Measurements from ENCODE around the gene ARMC12.

The ARMC12 gene

GRCh38 chr6:35750557-35750956, 13.7 kb downstream of the ARMC12 start:
- TF ChIP-seq CTCF (IDR thresholded peaks at IDR 0.05; ENCODE audit: insufficient read depth, missing control alignments), result no peak
- FAIRE-seq (no peak), DNase-seq (ENCODE audit: insufficient read length, low spot score) (no peak)

- TF ChIP-seq CTCF (IDR thresholded peaks at IDR 0.05; ENCODE audit: insufficient read depth, missing control alignments), result no peak
- FAIRE-seq (no peak), DNase-seq (ENCODE audit: insufficient read length, low spot score) (no peak)
These were observed 14.8 kb downstream of the ARMC12 start for GRCh38 chr6:35751594-35751993.

- TF ChIP-seq CTCF (IDR thresholded peaks at IDR 0.05; ENCODE audit: insufficient read depth, missing control alignments), result no peak
- FAIRE-seq, result no peak
These were observed 15.5 kb downstream of the ARMC12 start for GRCh38 chr6:35752330-35752729.

GRCh38 chr6:35754452-35755277, 17.8 kb downstream of the ARMC12 start:
- no peak for DNase-seq (ENCODE audit: insufficient read length, low spot score)
- FAIRE-seq, result no peak

More at GRCh38 chr6:35752330-35752729, 15.5 kb downstream of the ARMC12 start:
- no peak for DNase-seq (ENCODE audit: insufficient read length, low spot score)

GRCh38 chr6:35755278-35755924, 18.6 kb downstream of the ARMC12 start:
- DNase-seq (ENCODE audit: insufficient read length, low spot score) (no peak), FAIRE-seq (no peak)
- TF ChIP-seq CTCF (IDR thresholded peaks at IDR 0.05; ENCODE audit: insufficient read depth, missing control alignments), result no peak

More at GRCh38 chr6:35754452-35755277, 17.8 kb downstream of the ARMC12 start:
- peak; percentile 15 for TF ChIP-seq CTCF (IDR thresholded peaks at IDR 0.05; ENCODE audit: insufficient read depth, missing control alignments)

GRCh38 chr6:35757456-35758123, 20.8 kb downstream of the ARMC12 start:
- DNase-seq (ENCODE audit: insufficient read length, low spot score), result no peak
- FAIRE-seq, result no peak

More at GRCh38 chr6:35757456-35758123, 20.8 kb downstream of the ARMC12 start:
- peak; percentile 20 for TF ChIP-seq CTCF (IDR thresholded peaks at IDR 0.05; ENCODE audit: insufficient read depth, missing control alignments)

All from D721Med (cell line).